SJSA1 (cell line): ENCODE data around the gene GLT8D1. TPM values are rescaled to one million over a fixed set of nuclear protein-coding genes. Genes with fewer than 3 reads are reported as not detected.
"Not testable (repeated sequence)": the region's sequence is repeated elsewhere in the genome, so short reads cannot be mapped to it uniquely, and the experiment has no call there.

Experiments
- DNase-seq, 2 experiments: peaks; one replicate each; pipeline ENCODE4 v3.0.0-alpha.2; 2015 to 2020; ENCODE audit warnings: low spot score in 2 of 2, low read depth in 1 of 2
- H3K27ac ChIP-seq: fragments of 250-450 bp; sonication (Bioruptor Pico); 2 replicates; pipeline ENCODE4 v1.5.1; 2020; ENCODE audit warnings: mild to moderate bottlenecking, moderate library complexity
- H3K27me3 ChIP-seq: fragments of 250-450 bp; sonication (Bioruptor Pico); replicated peaks from 2 replicates; pipeline ENCODE4 v1.5.1; 2020; ENCODE audit warnings: mild to moderate bottlenecking, moderate library complexity
- H3K36me3 ChIP-seq: fragments of 250-450 bp; sonication (Bioruptor Pico); 2 replicates; pipeline ENCODE4 v1.5.1; 2020; ENCODE audit warnings: mild to moderate bottlenecking
- H3K4me1 ChIP-seq: fragments of 250-450 bp; sonication (Bioruptor Pico); replicated peaks from 2 replicates; pipeline ENCODE4 v1.6.1; 2021; ENCODE audit warnings: mild to moderate bottlenecking
- H3K4me3 ChIP-seq: fragments of 250-450 bp; sonication (Bioruptor Pico); 2 replicates; pipeline ENCODE4 v1.5.1; 2020; ENCODE audit warnings: mild to moderate bottlenecking
- H3K9me3 ChIP-seq: fragments of 250-450 bp; sonication (Bioruptor Pico); replicated peaks from 2 replicates; pipeline ENCODE4 v1.5.1; 2020; ENCODE audit warnings: mild to moderate bottlenecking
- total RNA-seq: library from RNA; depleted of rRNA; stranded (reverse); fragments of >200 nt; shearing (Covaris generic); gene quantifications from 2 replicates; pipeline ENCODE4 v1.2.3, GENCODE V29; 2014

Gene GLT8D1
- total RNA-seq, 1 experiment from 2014 or later, result 50.3 TPM

- H3K4me1 ChIP-seq, result peaks cover 12% of the 10 kb centered on the region; the same call in 1 of the 2 replicates
- no peak overlapping the region for H3K27ac ChIP-seq
- peaks cover 57% of the 10 kb centered on the region for H3K36me3 ChIP-seq
- no peaks in the 10 kb centered on the region for H3K9me3 ChIP-seq
- H3K27me3 ChIP-seq, result no peaks in the 10 kb centered on the region
- H3K4me3 ChIP-seq, result no peak overlapping the region
- DNase-seq, result no peak
Observed at GRCh38 chr3:52682016-52682415, 23.6 kb downstream of the GLT8D1 start.

- Histone ChIP-seq H3K9me3 (no peaks in the 10 kb centered on the region), H3K4me3 (no peak overlapping the region), H3K27ac (no peak overlapping the region), H3K27me3 (no peaks in the 10 kb centered on the region), H3K4me1 (peaks cover 8% of the 10 kb centered on the region; the same call in 1 of the 2 replicates), H3K36me3 (peaks cover 57% of the 10 kb centered on the region)
- DNase-seq, result no peak
Observed at GRCh38 chr3:52681596-52681995, 24.0 kb downstream of the GLT8D1 start.

GRCh38 chr3:52679811-52680210 lies 25.8 kb downstream of the GLT8D1 start:
- Histone ChIP-seq H3K27ac (no peak overlapping the region), H3K36me3 (peaks cover 56% of the 10 kb centered on the region), H3K27me3 (no peaks in the 10 kb centered on the region), H3K9me3 (no peaks in the 10 kb centered on the region), H3K4me3 (no peak overlapping the region), H3K4me1 (peaks cover 7% of the 10 kb centered on the region; the same call in 1 of the 2 replicates)
- DNase-seq, result no peak

- Histone ChIP-seq H3K4me3 (no peak overlapping the region), H3K9me3 (no peaks in the 10 kb centered on the region), H3K36me3 (peaks cover 58% of the 10 kb centered on the region), H3K27ac (no peak overlapping the region), H3K27me3 (no peaks in the 10 kb centered on the region), H3K4me1 (0 out of 2 replicates have a peak, but pooled peaks cover 4% of the 10 kb centered on the region)
- DNase-seq, result no peak
Observed at GRCh38 chr3:52679199-52679538, 26.4 kb downstream of the GLT8D1 start.

- DNase-seq, result no peak
- Histone ChIP-seq H3K9me3 (no peaks in the 10 kb centered on the region), H3K27me3 (no peaks in the 10 kb centered on the region), H3K4me3 (no peak overlapping the region), H3K36me3 (peaks cover 59% of the 10 kb centered on the region), H3K27ac (no peak overlapping the region), H3K4me1 (0 out of 2 replicates have a peak, but pooled peaks cover 4% of the 10 kb centered on the region)
Observed at GRCh38 chr3:52678265-52679198, 27.1 kb downstream of the GLT8D1 start.

GRCh38 chr3:52676201-52676600 lies 29.4 kb downstream of the GLT8D1 start:
- H3K9me3 ChIP-seq, H3K27ac ChIP-seq, H3K4me3 ChIP-seq, DNase-seq, H3K27me3 ChIP-seq: not testable (repeated sequence)
- Histone ChIP-seq H3K4me1 (peaks cover 14% of the 10 kb centered on the region), H3K36me3 (peaks cover 64% of the 10 kb centered on the region)

GRCh38 chr3:52671676-52672075 lies 33.9 kb downstream of the GLT8D1 start:
- Histone ChIP-seq H3K27ac (peak overlapping the region; percentile 91), H3K4me1 (peaks cover 27% of the 10 kb centered on the region), H3K36me3 (peaks cover 43% of the 10 kb centered on the region), H3K27me3 (no peaks in the 10 kb centered on the region), H3K9me3 (no peaks in the 10 kb centered on the region), H3K4me3 (no peak overlapping the region)
- DNase-seq, result no peak

GRCh38 chr3:52670621-52671521 lies 34.7 kb downstream of the GLT8D1 start:
- Histone ChIP-seq H3K9me3 (no peaks in the 10 kb centered on the region), H3K27ac (peak overlapping the region; percentile 91), H3K27me3 (no peaks in the 10 kb centered on the region), H3K4me1 (peaks cover 27% of the 10 kb centered on the region), H3K4me3 (no peak overlapping the region), H3K36me3 (peaks cover 40% of the 10 kb centered on the region)
- peak; percentile 91 to 96 for DNase-seq

- no peak for DNase-seq
- Histone ChIP-seq H3K27ac (no peak overlapping the region), H3K36me3 (peaks cover 59% of the 10 kb centered on the region), H3K4me1 (no peaks in the 10 kb centered on the region), H3K27me3 (no peaks in the 10 kb centered on the region), H3K4me3 (no peak overlapping the region), H3K9me3 (no peaks in the 10 kb centered on the region)
Observed at GRCh38 chr3:52663098-52663497, 42.5 kb downstream of the GLT8D1 start.

GRCh38 chr3:52660046-52660445 lies 45.5 kb downstream of the GLT8D1 start:
- H3K9me3 ChIP-seq, result no peaks in the 10 kb centered on the region

GRCh38 chr3:52655895-52656294 lies 49.7 kb downstream of the GLT8D1 start:
- Histone ChIP-seq H3K9me3 (no peaks in the 10 kb centered on the region), H3K27me3 (no peaks in the 10 kb centered on the region), H3K4me3 (no peak overlapping the region), H3K4me1 (no peaks in the 10 kb centered on the region), H3K36me3 (peaks cover 86% of the 10 kb centered on the region), H3K27ac (no peak overlapping the region)
- no peak for DNase-seq

More at GRCh38 chr3:52660046-52660445, 45.5 kb downstream of the GLT8D1 start:
- DNase-seq, result no peak
- no peaks in the 10 kb centered on the region for H3K4me1 ChIP-seq
- H3K27ac ChIP-seq, result no peak overlapping the region
- no peak overlapping the region for H3K4me3 ChIP-seq
- H3K36me3 ChIP-seq, result peaks cover 79% of the 10 kb centered on the region
- no peaks in the 10 kb centered on the region for H3K27me3 ChIP-seq

GRCh38 chr3:52651592-52651991 lies 54.0 kb downstream of the GLT8D1 start:
- Histone ChIP-seq H3K27ac (no peak overlapping the region), H3K36me3 (peaks cover 77% of the 10 kb centered on the region), H3K9me3 (no peaks in the 10 kb centered on the region), H3K4me1 (no peaks in the 10 kb centered on the region), H3K27me3 (no peaks in the 10 kb centered on the region), H3K4me3 (no peak overlapping the region)
- no peak for DNase-seq

GRCh38 chr3:52650439-52650838 lies 55.2 kb downstream of the GLT8D1 start:
- no peak for DNase-seq
- Histone ChIP-seq H3K9me3 (no peaks in the 10 kb centered on the region), H3K4me1 (no peaks in the 10 kb centered on the region), H3K27ac (no peak overlapping the region), H3K36me3 (peaks cover 74% of the 10 kb centered on the region), H3K4me3 (no peak overlapping the region), H3K27me3 (no peaks in the 10 kb centered on the region)
